Loucy (cell line): Measurements from ENCODE around the gene LCK.

Experiments used
- EZH2phosphoT487 ChIP-seq: fragments of 200-600 bp; IDR thresholded peaks from 2 replicates; pipeline ENCODE4 v1.6.1; 2018; ENCODE audit warnings: antibody characterized with exemption, mild to moderate bottlenecking, moderate library complexity, borderline replicate concordance
- TF ChIP-seq, protein P1 (sequence below): fragments of 200-600 bp; sonication (generic); conservative IDR thresholded peaks from 2 replicates; pipeline ENCODE4 v1.5.1; 2014; ENCODE audit warnings: mild to moderate bottlenecking, antibody characterized with exemption, low read length

DNA sequence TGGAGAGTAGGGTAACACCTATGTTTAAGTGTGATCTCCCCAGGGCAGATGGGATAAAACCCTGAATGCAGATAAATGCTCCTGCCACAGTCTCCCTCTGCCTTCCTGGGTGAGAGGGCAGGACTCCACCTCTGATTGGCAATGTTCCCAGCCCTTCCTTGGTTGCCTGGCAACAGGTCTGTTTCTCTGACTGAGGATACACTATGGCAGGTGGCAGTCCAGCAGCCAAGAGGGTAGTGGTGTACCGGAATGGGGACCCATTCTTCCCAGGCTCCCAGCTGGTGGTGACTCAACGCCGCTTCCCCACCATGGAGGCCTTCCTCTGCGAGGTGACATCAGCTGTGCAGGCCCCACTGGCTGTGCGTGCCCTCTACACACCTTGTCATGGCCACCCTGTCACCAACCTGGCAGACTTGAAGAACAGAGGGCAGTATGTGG, 42.2 kb upstream of the LCK start, which contains the start of gene DCDC2B:
- TF ChIP-seq, protein P1, sequence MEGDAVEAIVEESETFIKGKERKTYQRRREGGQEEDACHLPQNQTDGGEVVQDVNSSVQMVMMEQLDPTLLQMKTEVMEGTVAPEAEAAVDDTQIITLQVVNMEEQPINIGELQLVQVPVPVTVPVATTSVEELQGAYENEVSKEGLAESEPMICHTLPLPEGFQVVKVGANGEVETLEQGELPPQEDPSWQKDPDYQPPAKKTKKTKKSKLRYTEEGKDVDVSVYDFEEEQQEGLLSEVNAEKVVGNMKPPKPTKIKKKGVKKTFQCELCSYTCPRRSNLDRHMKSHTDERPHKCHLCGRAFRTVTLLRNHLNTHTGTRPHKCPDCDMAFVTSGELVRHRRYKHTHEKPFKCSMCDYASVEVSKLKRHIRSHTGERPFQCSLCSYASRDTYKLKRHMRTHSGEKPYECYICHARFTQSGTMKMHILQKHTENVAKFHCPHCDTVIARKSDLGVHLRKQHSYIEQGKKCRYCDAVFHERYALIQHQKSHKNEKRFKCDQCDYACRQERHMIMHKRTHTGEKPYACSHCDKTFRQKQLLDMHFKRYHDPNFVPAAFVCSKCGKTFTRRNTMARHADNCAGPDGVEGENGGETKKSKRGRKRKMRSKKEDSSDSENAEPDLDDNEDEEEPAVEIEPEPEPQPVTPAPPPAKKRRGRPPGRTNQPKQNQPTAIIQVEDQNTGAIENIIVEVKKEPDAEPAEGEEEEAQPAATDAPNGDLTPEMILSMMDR = no peak
- TF ChIP-seq EZH2phosphoT487 = no peak
